Subcutaneous adipose tissue (tissue), 4 donors: ENCODE data around the gene DPEP3. TPM values are rescaled to one million over a fixed set of nuclear protein-coding genes. Genes with fewer than 3 reads are reported as not detected.

Experiments
- total RNA-seq, 4 donors: library from RNA; depleted of rRNA; stranded (reverse); fragments of >200 nt; gene quantifications; one replicate each; pipeline ENCODE4 v1.1.0, GENCODE V29; 2016
- TF ChIP-seq, protein P1 (sequence below): fragments of 450-650 bp; IDR thresholded peaks from one replicate; pipeline ENCODE4 v1.5.1; 2016; ENCODE audit warnings: low read depth, mild to moderate bottlenecking, control low read depth, antibody characterized with exemption, moderate library complexity

The DPEP3 gene
- total RNA-seq, 4 donors from 2014 or later: 0.22 TPM; not detected in 3

DNA sequence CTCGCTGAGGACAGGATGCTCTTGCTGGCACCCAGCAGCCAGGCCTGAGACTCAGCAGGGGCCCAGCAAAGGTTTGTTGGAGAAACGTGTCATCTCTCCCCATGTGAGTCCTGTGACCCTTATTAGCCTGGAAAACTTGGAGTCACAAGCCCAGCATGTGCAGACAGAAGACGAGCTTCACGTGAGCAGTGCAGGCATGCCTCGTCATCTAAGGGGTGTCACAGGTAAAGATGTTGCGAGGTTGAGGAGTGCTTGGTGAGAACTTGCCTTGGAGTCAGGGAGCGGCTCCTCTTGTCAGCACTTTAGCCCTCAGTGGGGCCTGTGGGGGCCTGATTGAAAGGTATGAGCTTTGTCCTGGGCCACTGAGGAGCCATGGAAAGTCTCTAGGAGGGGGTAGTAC is 46.5 kb downstream of the DPEP3 start:
- TF ChIP-seq, protein P1, sequence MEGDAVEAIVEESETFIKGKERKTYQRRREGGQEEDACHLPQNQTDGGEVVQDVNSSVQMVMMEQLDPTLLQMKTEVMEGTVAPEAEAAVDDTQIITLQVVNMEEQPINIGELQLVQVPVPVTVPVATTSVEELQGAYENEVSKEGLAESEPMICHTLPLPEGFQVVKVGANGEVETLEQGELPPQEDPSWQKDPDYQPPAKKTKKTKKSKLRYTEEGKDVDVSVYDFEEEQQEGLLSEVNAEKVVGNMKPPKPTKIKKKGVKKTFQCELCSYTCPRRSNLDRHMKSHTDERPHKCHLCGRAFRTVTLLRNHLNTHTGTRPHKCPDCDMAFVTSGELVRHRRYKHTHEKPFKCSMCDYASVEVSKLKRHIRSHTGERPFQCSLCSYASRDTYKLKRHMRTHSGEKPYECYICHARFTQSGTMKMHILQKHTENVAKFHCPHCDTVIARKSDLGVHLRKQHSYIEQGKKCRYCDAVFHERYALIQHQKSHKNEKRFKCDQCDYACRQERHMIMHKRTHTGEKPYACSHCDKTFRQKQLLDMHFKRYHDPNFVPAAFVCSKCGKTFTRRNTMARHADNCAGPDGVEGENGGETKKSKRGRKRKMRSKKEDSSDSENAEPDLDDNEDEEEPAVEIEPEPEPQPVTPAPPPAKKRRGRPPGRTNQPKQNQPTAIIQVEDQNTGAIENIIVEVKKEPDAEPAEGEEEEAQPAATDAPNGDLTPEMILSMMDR: no peak

DNA sequence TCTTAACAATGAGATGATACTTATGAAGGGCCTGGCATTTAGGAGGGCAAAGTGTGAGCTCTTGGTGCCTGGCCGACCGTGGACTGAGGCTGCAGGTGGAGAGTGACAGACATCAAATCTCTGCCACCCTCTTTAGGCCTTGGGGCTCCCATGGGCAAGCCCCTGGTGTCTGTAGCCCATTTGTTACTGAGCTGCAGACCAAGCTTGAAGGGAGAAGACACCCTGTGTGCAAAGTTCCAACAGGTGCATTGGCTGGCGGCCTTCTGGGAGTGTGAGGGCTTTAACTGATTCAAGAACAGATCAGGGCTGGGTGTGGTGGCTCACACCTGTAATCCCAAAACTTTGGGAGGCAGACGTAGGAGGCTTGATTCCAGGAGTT is 47.8 kb downstream of the DPEP3 start:
- TF ChIP-seq, protein P1: no peak

DNA sequence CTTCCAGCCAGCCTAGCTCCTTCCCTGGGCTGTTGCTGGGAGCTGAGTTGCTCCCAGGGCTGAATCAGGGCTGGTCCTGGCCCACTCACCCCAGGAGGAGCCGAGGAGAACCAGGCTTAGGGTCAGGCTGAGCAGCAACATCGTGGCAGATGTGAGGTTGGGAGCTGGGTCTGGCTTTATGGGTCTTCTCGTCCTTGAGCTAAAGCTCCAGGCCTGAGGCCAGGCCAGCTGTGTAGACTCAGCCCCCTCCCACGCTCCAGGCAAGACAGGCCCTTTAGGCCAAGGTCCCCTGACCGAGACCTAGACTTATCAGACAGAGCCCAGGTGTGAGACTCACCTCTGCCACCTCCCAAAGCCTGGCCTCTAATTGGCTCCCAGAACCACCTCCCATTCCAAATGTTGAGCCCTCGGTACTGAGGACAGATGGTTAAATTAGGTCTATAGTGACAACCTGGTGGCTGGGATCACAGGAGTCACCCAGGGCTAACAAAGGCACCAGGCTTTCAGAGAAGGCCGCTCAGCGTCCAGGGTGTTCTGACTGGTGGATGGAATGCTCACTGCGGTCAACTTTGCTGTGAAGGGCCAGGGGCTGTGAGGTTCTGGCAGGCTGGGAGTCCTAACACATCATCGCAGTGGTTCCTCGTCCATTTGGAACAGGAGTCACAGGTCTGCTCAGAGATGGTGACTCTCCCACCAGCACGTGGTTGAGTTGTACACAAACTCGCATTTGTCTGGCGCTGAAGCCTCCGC is 48.4 kb downstream of the DPEP3 start, which contains the start of gene CTRL:
Gene CTRL, minus strand, starts transcription at position 151 of the 750 bp plus-strand sequence. Its CDS starts 10 bp downstream, at position 141.
- TF ChIP-seq, protein P1: no peak

DNA sequence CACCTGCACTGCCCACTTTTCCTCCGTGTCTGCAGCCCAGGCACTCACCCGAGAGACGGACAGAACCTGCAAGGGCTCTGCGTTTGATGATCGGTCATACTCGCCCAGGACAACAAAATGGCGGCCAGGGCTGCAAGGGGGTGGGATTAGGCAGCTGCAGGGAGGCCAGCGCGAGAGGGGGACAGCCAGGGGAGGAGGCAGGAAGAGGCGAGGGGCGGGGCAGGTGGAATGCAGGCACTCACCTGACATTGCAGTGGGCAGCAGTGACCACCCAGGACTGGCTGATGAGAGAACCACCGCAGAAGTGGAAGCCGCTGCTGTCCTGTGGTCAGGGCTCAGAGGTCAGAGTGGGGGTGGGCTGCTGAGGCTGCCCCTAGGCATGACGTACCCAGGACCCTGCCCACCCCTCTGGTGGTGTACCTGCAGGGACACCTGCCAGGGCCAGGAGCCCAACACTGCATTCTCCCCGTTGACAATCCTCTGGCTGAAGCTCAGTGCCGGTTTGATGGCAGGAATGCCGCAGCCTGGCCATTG is 49.6 kb downstream of the DPEP3 start:
- TF ChIP-seq, protein P1: no peak

DNA sequence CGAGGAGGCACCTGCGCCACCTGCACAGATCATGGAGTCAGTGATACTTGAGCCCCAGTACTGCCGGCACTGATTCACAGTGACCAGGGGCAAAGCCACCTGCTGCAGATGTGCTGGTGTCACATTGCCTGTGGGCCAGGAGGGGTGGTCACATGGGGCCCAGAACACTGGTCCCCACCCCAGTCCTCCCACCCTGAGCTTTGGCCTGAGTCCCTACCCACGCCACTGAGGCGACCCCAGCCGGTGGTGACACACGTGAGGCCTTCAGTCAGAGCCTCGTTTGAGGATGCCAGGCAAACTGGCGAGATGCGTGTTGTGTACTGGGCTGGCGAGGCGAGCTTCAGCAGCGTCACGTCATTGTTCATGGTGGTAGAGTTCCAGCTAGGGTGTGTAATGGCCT is 50.1 kb downstream of the DPEP3 start:
- TF ChIP-seq, protein P1: no peak

DNA sequence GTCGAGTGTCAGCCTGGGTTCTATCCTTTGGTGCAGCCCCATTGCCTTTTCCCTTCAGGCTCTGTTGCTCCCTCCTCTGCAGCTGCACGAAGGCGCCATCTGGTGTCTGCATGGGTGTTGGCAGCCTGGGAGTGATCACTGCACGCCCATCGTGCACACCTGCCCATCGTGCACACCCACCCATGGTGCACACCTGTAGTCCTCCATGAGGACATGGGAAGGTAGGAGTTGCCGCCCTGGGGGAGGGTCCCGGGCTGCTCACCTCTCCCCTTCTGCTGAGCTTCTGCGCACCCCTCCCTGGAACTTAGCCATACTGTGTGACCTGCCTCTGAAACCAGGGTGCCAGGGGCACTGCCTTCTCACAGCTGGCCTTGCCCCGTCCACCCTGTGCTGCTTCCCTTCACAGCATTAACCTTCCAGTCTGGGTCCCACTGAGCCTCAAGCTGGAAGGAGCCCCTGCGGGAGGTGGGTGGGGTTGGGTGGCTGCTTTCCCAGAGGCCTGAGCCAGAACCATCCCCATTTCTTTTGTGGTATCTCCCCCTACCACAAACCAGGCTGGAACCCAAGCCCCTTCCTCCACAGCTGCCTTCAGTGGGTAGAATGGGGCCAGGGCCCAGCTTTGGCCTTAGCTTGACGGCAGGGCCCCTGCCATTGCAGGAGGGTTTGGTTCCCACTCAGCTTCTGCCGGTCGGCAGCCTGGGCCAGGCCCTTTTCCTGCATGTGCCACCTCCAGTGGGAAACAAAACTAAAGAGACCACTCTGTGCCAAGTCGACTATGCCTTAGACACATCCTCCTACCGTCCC is 51.5 kb downstream of the DPEP3 start:
- TF ChIP-seq, protein P1: no peak

DNA sequence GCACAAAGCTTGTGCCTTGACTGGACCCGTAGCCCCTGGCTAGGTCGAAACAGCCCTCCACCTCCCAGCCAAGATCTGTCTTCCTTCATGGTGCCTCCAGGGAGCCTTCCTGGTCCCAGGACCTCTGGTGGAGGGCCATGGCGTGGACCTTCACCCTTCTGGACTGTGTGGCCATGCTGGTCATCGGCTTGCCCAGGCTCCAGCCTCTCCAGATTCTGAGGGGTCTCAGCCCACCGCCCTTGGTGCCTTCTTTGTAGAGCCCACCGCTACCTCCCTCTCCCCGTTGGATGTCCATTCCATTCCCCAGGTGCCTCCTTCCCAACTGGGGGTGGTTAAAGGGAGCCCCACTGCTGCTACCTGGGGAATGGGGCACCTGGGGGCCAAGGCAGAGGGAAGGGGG is 52.2 kb downstream of the DPEP3 start:
- TF ChIP-seq, protein P1: no peak
